Adrenal gland (tissue), 5 donors: Measurements from ENCODE around the gene FZR1.
"Not testable (repeated sequence)": the region's sequence is repeated elsewhere in the genome, so short reads cannot be mapped to it uniquely, and the experiment has no call there.

Source experiments
- CTCF ChIP-seq, 6 experiments: fragments of 450-650 bp in 4 of 6; fragments of 200-600 bp in 2 of 6; sonication (generic) in 1 of 6; IDR thresholded peaks; 1 replicate in 5 of 6; 2 replicates in 1 of 6; pipeline versions ENCODE4 v1.5.1 to v1.8.0; 2016 to 2021; ENCODE audit warnings: antibody characterized with exemption in 6 of 6, mild to moderate bottlenecking in 2 of 6, moderate library complexity in 1 of 6
- POLR2A ChIP-seq, 2 donors: fragments of 450-650 bp; IDR thresholded peaks; one replicate each; pipeline ENCODE4 v1.6.1; 2017; ENCODE audit warnings: antibody characterized with exemption in 2 of 2, mild to moderate bottlenecking in 2 of 2, moderate library complexity in 1 of 2
- donor health status: DM: no; HTN: no; CAD: no.

DNA sequence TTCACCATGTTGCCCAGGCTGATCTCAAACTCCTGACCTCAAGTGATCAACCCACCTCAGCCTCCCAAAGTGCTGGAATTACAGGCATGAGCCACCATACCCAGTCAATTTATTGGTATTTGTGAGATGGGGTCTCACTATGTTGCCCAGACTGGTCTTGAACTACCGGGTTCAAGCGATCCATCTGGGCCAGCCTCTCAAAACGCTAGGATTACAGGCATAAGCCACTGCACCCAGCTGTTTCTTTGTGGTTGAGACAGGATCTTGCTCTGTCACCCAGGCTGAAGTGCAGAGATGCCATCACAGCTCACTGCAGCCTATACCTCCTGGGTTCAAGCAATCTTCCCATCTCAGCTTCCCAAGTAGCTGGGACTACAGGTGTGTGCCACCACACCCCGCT, 75.7 kb downstream of the FZR1 start:
- not testable (repeated sequence) for TF ChIP-seq CTCF, POLR2A (IDR thresholded peaks at IDR 0.05)
